Fibroblast of skin of back (primary cell): ENCODE data around the gene TNFRSF13B.
A peak's percentile ranks its signal among the peaks of the same experiment; 100 is the strongest.
"Not testable (repeated sequence)": the region's sequence is repeated elsewhere in the genome, so short reads cannot be mapped to it uniquely, and the experiment has no call there.

Source experiments
- DNase-seq: peaks from one replicate; pipeline ENCODE4 v3.0.0-alpha.2; 2013

TNFRSF13B gene

GRCh38 chr17:16924696-16925440 is 47.0 kb downstream of the TNFRSF13B start:
- no peak for DNase-seq

DNA sequence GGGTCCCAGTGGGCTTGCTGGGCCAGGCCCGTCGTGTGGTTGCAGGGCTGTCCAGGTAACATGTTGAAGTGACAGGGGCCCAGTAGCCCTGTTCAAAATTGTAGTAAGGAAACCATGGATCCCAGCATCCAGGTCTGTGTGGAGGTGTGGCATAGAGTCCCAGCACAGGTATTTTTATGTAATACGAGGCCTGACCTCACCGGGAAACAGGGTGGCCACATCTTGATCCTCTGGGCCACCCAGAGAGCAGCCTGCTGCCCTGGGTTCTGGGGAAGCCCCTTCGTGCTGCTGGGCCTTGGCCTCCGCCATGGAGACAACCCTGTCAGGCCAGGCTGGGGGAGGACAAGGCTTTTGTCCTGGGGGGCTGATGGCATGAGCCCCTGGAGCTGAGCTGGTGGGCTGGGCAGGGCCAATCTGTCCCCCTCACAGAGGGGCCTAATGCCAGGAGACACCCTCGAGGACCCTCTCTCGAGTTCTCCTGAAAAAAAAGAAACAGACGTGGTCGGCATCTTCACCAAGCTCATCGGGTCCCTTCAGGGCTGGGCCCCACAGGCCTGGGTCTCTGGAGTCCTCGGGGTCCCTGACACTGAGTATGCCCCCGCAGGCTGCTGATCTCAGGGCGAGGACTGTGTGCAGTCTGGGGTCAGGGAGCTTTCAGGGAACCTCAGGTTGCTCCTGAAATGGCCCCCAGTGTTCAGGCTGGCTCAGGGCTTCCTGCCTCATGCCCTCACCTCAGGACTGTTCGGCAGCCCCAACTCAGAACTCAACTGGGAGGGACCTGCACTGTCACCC is 47.8 kb downstream of the TNFRSF13B start:
- no peak for DNase-seq

- no peak for DNase-seq
Observed at GRCh38 chr17:16923097-16923903, 48.6 kb downstream of the TNFRSF13B start.

GRCh38 chr17:16922386-16923096 is 49.4 kb downstream of the TNFRSF13B start:
- DNase-seq: peak; percentile 12

DNA sequence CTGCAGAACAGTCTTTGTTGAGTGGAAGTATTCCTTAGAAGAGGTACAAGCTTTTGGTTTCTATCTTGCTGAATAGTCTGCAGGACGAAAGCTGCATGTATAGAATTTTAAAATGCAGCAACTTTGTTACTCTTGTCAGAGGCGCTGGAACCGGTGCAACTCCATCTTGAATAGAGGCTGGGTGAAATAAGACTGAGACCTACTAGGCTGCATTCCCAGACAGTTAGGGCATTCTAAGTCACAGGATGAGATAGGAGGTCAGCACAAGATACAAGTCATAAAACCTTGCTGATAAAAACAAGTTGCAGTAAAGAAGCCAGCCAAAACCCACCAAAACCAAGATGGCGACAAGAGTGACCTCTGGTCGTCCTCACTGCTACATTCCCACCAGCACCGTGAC is 50.5 kb downstream of the TNFRSF13B start:
- not testable (repeated sequence) for DNase-seq

DNA sequence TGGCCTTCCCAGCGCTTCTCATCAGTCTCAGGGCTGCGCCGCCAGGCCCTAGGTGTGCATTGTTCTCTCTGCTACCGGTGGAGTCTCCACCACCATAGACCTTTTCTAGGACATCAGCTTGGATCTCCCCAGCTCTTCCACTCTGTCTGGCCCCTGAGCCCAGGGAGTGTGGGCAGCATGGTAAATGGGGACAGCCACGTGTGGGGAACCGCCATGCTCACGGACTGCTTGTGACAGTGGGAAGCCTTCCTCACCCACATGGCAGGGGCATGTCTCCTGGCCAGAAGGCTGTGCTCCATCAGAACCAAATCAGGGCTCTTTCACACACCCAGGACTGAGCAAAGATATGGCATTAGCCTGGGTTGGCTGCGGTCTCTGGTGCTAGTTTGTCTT is 51.3 kb downstream of the TNFRSF13B start:
- DNase-seq: no peak

DNA sequence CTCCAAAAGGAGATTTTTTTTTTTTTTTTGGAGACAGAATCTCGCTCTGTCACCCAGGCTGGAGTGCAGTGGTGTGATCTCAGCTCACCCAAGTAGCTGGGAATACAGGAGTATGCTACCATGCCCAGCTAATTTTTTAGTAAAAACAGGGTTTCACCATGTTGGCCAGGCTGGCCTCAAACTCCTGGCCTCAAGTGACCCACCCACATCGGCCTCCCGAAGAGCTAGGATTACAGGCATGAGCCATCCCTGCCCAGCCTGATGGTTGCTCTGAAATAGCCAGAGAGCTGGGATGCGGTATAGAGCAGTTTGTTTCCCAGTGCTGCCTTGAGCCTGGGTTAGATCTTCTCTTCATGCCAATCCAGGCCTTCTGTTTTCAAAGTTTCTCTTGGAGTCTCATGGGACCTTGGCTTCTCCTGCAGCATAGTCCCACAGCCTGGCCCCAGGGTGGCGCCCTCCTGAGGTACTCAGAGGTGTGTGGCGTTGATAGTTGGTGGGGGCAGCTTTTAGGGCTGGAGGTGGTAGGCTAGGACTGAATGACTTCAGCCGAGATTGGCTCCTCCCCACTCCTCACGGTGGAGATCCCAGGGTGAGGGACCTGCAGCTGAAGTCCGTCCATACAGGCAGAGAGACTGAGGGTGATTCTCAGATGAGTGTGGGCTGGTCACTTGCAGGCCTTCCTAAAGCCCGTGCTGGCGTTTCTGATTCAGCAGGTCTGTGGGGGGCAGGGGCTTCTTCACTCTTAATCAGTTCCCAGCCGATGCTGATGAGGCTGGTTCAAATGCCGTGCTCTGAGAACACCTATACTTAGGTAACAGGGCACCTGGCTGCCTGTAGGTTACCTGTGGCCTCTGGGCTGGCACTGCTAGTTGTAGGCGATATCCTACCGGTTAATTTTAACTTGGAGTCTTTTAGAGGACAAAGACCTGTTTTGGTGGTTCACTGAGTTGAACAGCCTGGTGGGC is 52.0 kb downstream of the TNFRSF13B start:
- no peak for DNase-seq

- DNase-seq: no peak
Observed at GRCh38 chr17:16918443-16918842, 53.5 kb downstream of the TNFRSF13B start.

DNA sequence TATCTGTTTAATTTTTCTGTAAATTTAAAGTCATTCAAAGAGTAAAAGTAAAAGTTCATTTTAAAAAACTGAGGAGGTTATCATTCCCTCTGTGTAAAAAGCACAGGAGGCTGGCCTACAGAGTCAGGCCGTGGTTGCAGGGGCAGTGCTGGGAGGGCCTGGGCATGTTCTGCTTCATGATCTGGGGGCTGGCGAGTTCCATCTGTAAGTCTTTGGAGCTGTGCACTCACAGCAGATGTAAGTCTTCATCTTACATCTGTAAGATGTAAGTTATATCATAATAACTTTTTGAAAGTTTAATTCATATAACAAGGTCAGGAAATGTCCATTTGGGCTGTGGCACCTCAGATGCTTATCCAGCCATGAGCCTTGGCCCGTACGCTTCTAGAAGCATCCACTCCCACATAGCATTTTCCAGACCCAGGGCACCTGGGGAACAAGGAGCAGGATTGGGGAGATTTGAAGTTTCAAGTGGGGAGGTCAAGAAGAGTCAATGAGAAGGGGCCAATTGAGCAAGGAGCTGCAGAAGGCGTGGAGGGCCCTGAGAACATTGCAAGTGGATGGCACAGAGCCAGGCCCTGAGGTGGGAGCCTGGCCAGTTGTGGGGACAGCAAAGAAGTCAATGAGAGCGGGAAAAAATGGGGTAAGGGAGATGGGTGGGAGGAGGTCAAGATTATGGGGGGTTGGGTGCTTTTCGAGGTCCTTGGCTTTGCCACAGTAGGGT is 54.1 kb downstream of the TNFRSF13B start:
- DNase-seq: no peak

DNA sequence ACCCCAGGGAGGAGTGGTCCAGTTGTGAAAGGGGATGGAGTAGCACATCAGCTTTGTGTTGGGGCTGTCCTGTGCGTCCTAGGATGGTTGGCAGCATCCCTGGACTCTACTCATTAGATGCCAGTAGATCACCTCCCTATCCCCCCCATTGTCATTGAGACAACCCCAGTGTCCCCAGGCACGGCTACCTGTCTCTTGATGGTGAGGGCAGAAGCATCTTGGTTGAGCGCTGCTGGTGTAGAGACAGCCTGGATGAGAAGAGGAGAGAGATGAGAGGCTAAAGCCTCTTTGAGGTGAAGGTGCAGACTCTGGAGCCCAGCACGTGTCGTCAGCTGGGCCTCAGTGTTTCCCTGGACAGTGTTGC is 55.4 kb downstream of the TNFRSF13B start:
- no peak for DNase-seq

- DNase-seq: peak; percentile 53
Observed at GRCh38 chr17:16915752-16916556, 56.0 kb downstream of the TNFRSF13B start.

GRCh38 chr17:16913463-16913862 is 58.5 kb downstream of the TNFRSF13B start:
- no peak for DNase-seq

DNA sequence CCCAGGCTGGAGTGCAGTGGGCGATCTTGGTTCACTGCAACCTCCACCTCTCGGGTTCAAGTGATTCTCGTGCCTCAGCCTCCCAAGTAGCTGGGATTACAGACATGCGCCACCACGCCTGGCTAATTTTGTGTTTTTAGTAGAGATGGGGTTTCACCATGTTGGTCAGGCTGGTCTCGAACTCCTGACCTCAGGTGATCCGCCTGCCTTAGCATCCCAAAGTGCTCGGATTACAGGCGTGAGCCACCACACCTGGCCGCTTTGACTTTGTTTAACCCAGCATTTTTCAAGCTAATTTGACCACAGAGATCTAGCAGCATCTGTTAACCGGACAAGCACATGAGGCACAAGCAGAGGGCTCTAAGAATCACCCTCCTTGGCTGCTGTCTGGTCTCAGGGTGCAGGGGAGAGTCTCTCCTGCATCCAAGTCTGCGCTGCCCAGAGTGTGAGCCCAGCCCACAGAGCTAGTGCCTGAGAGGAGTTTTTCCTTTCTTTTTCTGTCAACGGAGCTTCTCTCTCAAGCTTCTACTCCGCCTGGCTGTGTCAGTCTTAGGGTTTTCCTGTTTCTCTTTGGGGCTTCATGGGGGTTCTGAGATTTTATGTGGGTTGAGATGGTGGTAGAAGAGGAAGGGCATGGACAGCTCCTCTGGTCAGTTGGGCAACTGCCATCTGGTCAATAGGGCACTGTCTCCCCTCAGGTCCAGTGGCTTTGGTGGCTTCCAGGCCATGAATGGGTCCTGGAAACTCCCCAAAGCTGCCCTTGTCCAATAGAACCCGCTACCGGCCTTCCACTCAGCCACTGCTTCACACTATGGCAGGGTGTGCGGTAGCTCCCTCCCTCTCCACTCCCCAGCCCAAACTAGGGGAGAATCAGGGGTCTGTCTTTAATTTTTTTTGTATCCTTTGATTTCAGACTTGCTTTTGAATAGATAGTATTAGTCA is 59.6 kb downstream of the TNFRSF13B start:
- no peak for DNase-seq

DNA sequence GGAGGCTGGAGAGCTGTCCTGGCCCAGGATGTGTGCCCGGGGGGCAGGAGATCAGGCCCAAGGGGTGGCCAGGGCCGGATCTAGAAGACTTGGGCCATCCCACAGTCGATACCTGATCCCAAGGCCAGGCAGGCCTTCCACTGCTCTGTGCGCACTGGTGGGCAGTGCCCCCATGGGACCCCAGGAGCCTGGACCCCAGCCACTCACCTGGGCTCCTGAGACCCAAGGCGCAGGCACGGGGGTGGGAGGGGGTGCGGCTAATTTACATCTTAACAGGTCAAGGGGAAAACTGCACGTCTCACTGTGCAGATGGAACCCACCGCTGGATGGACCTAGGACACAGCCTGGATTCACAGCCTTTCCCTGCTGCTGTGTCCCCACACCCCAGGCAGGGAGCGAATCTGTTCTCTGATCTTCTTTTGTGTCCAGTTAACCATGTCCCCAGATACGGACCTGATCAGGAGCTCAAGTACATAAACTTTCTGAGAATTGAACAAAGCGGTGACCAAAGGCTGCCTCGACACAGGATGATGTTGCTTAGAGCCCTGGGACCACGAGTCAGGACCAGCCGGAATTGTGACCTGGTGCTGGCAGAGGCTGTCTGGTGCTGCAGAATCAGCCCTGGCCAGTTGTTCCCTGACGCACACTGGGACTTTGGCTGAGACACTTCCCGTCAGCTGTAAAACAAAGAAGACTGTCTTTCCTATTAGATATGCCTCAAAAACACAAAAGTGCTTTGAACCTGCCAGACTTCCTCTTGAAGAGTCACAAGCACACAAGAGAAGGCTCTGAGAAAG is 60.6 kb downstream of the TNFRSF13B start:
- DNase-seq: no peak

- no peak for DNase-seq
Observed at GRCh38 chr17:16910341-16910740, 61.6 kb downstream of the TNFRSF13B start.

DNA sequence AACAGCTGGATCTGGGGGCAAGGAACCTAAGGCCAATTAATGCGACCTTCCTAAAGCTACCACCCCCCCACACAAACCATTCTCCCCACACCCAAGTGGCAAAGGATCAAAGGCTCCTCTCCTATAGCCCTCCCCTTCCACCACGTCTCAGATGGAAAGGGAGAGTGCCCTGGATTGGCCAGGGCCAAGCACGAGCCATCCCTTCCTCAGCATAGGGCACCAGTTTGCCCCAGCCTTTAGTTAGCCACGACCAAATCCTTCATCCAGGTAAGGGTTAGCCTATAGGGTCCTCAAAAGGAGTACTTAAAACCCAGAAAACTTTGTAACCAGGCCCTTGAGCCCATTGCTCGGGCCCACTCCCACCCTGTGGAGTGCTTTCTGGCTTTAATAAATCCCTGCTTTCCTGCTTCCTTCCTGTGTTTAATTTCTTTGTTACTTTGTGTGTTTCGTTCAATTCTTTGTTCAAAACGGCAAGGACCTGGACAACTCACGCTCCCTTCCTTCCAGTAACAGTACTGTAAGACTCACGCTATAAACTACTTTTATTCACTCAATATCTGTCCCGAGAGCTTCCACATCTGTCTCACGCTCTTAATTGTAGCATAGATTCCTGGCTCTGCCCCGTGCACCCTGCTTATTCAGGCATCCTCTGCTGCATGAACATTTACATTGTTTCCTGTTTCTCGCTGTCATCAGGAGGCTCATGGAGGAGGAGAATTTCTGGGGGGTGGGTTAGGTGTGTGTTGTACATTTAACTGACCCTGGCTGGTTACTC is 62.3 kb downstream of the TNFRSF13B start:
- no peak for DNase-seq

DNA sequence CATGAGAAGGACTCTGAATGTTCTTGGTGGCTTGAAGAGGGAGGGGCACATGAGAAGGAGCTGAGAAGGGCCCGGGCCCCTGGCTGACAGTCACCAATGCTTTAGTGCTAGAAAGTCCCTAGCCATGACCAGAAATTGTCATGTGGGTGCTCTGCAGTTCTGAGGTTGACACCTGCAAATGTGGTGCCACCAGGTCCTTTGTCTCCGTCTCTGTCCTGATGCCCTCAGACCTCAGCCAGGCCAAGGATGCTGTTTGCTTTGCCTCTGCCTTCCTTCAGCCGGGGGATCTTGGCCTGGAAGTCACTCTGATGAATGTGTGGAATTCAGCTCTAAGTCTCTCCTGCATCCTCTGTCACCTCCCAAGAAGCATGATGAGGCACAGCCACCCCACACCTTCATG is 63.6 kb downstream of the TNFRSF13B start:
- no peak for DNase-seq
